Adipose tissue (tissue), 3 donors: ENCODE results near the gene G6PC2. TPM values are rescaled to one million over a fixed set of nuclear protein-coding genes. Genes with fewer than 3 reads are reported as not detected.

ENCODE experiments used
- H3K27ac ChIP-seq: one replicate; pipeline ENCODE4 v1.5.1; 2013; ENCODE audit warnings: low read depth, low read length
- WGBS, 3 donors: extraction: QIAGEN DNeasy Blood & Tissue Kit; methylation state at CpG; one replicate each; pipeline ENCODE4 v1.1.7; 2013; 5-methylcytosine and 5-hydroxymethylcytosine counted together
- polyA plus RNA-seq, 3 donors: library from polyadenylated mRNA; stranded (reverse); fragments of 200-250 nt; gene quantifications; one replicate each; pipeline ENCODE4 v1.2.3, GENCODE V29; 2013
- donor health status: healthy with polysubstance abuse.
- donor health status: Bipolar disorder and iron deficiency.
- donor health status: healthy.

Gene G6PC2
- polyA plus RNA-seq, 3 donors, result 0.19 to 42.9 TPM; not detected in 1

DNA sequence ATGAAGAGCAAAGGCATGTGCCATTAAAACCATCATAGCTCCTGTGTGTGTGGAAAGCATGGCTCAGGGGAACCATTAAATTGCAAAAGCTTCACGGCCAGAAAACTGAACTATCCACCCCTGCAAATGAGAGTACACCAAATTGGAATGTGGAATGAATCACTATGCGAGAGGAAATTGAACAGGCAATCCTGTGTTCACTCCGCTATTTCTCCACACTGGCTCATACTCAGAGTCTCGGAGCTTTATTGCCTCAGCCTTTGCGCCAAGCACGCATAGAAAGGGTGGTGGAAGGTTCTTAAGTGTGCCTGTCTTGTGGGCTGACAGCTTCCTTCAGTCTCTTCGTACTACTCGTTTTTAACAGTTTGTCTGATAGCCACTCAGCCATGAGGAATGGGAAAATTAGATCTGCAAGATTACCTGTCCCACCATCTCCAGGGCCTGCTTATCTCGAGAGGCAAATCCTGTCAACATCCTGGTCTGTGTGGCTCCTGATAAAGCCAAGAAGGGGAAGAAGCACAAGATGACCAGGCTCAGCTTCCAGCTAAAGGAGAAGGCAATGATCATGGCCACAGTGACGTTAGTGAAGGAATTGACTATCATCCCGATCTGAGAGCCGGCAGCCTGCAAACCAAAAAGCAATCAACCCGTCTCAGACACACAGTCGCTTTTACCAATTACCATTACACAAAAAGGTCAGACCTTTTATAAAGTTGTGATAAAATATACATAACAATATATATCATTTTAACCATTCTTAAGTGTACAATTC, 34.9 kb downstream of the G6PC2 start:
- no peak overlapping the region for H3K27ac ChIP-seq
- 52 to 80% (median 63%) methylated on average over 14 of the region's 14 CpGs for WGBS, 3 donors

GRCh38 chr2:168939061-168939460, 38.0 kb downstream of the G6PC2 start:
- 92 to 94% (median 94%) methylated on average over 1 of the region's 1 CpG for WGBS, 3 donors
- H3K27ac ChIP-seq, result no peak overlapping the region

DNA sequence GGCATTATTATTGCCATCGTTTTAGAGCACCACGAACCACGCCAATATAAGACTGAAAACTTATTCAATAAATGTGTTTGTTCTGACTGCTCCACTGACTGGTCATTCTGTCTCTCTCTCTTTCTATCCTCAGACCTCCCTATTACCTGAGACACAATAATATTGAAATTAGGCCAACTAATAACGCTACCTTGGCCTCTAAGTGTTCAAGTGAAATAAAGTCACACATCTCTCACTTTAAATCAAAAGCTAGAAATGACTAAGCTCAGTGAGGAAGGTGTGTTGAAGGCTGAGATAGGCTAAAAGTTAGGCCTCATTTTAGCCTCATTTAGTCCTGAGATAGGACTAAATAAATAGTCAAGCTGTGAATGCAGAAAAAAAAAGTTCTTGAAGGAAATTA, 38.8 kb downstream of the G6PC2 start:
- 83 to 93% (median 93%) methylated on average over 4 of the region's 4 CpGs for WGBS, 3 donors
- H3K27ac ChIP-seq, result no peak overlapping the region

DNA sequence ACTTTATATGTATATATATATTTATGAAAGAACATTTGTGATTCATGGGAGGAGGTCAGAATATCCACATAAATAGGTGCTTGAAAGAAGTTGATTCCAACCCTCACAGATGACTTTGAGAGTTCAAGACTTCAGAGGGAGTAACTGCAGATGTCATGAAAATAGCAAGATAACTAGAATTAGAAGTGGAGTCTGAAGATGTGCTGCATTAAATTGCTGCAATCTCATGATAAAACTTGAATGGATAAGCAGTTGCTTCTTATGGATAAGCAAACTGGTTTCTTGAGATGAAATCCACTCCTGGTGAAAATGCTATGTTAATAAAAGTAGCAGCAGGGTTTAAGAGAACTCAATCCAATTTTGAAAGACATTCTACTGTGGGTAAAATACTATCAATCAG, 40.2 kb downstream of the G6PC2 start:
- no peak overlapping the region for H3K27ac ChIP-seq

DNA sequence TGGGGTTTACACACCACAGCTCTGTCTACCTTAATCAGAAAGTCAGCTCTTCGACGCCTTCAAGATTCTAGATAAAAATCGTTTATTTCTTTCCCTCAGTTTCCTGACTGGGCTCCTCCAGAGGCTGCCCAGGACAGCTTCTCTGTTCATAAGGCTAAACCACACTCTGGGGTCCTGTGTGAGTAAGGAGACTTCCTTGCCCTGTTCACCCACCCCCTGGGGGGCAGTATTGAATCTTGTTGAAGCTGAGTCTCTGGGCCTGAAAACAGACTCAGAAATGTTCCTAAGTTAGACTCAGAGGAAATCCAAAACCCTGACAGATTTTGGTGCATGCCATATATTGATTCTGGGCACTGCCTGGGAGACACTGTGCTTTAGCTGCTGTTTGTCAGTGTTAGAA, 43.0 kb downstream of the G6PC2 start:
- H3K27ac ChIP-seq, result no peak overlapping the region
- WGBS, 3 donors, result 70 to 85% (median 76%) methylated on average over 3 of the region's 3 CpGs

DNA sequence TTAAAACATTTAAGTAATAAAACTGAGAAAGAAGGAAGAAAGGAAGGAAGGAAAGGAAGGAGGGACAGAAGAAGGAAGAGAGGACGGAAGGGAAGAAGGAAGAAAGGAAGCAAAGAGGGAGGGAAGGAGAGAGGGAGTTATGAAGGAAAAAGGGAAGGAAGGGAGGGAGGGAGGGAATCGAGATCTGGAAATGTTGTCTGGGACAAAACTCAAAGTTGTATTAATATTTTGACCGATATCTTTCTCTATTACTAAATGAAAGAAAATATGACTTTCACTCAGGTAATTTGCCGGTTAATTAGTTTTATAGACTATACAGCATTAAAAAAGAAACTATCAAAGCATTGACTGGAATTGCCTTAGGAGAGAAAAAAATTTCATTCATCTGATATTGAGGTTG, 44.4 kb downstream of the G6PC2 start:
- H3K27ac ChIP-seq, result no peak overlapping the region
- 21 to 57% (median 42%) methylated on average over 4 of the region's 4 CpGs for WGBS, 3 donors

DNA sequence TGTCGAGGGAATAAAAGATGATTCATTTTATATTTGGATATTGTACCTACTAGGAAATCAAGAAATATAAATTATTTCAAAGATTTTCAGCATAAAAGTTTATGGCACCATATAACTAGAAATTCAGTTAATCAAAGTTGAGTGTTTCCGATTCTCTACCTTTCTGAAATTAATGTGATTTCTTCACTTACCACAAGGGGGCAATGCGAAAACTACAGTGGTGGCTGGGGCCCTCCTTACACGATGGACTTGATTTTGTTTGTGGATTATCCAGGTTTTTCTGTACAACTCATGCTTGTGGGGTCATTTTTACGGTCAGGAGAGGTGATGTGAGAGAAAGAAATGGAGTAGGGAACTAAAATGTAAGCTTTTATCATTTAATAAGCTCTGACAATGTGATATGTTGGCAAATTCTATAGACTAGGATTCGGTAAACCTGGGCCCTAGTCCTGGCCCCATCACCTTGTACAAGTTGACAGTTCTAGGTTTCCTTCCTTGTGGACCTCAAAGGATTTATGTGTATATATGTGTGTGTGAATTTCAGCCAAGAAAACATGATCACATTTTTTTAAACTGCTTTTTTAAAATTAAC, 47.6 kb downstream of the G6PC2 start:
- WGBS, 3 donors, result 54 to 65% (median 61%) methylated on average over 6 of the region's 6 CpGs
- H3K27ac ChIP-seq, result no peak overlapping the region

DNA sequence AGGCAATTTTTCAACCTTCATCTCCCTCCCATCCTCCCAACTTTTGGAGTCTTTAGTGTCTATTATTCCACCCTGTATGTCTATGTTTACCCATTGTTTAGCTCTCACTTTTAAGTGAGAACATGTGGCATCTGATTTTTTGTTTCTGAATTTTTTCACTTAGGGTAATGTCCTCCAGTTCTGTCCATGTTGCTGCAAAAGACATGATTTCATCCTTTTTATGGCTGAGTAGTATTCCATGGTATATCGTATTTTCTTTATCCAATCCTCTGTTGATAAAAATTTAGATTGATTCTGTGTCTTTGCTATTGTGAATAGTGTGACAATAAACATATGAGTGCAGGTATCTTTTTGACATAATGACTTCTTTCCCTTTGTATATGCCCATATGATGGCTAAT, 48.2 kb downstream of the G6PC2 start:
- H3K27ac ChIP-seq, result no peak overlapping the region
- 90 to 97% (median 92%) methylated on average over 1 of the region's 1 CpG for WGBS, 3 donors

DNA sequence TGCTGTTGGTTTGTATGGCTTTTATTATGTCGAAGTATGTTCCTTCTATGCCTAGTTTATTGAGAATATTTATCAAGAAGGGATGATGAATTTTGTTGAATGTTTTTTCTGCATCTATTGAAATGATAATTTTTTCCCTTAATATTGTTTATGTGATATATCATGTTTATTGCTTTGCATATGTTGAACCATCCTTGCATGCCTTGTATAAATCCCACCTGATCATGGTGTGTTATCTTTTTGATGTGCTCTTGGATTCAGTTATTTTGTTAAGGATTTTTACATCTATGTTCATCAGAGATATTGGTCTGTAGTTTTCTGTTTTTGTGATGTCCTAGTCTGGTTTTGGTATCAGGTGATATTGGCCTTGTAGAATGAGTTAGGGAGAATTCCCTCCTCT, 50.8 kb downstream of the G6PC2 start:
- WGBS, 3 donors, result 87 to 90% (median 89%) methylated on average over 1 of the region's 1 CpG
- H3K27ac ChIP-seq, result no peak overlapping the region

- H3K27ac ChIP-seq, result no peak overlapping the region
- 78 to 81% (median 80%) methylated on average over 1 of the region's 1 CpG for WGBS, 3 donors
Observed at GRCh38 chr2:168952424-168952823, 51.3 kb downstream of the G6PC2 start.

- H3K27ac ChIP-seq, result no peak overlapping the region
Observed at GRCh38 chr2:168954256-168954655, 53.2 kb downstream of the G6PC2 start.

DNA sequence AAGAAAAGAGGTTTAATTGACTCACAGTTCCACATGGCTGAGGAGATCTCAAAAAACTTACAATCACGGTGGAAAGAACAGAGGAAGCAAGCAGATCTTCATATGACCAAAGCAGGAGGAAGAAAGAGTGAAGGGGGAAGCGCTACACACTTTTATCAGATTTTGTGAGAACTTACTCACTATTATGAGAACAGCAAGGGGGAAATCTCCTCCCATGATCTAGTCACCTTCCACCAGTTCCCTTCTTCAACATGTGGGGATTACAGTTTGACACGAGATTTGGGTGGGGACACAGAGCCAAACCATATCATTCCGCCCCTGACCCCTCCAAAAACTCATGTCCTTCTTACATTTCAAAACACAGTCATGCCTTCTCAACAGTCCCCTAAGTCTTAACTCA, 54.2 kb downstream of the G6PC2 start:
- H3K27ac ChIP-seq, result no peak overlapping the region
- WGBS, 3 donors, result 84 to 91% (median 89%) methylated on average over 4 of the region's 4 CpGs

GRCh38 chr2:168956392-168956791, 55.3 kb downstream of the G6PC2 start:
- WGBS, 3 donors, result 82 to 95% (median 94%) methylated on average over 2 of the region's 2 CpGs
- H3K27ac ChIP-seq, result no peak overlapping the region

Other genes starting within 250 kb of the G6PC2 start
- 10 to 100 TPM; 15.0 to 54.1 (median 21.0) TPM for gene NOSTRIN, start 98.7 kb upstream of the G6PC2 start, polyA plus RNA-seq
- 1 to 10 TPM in 1 of 3 donors, under 1 TPM in 2; 0.07 to 1.1 (median 0.25) TPM for gene SPC25, start 10.9 kb upstream of the G6PC2 start, polyA plus RNA-seq
- under 1 TPM; 0.02 to 0.90 (median 0.59) TPM for gene ABCB11, start 130.0 kb downstream of the G6PC2 start, polyA plus RNA-seq
- gene DHRS9, start 168.3 kb downstream of the G6PC2 start, polyA plus RNA-seq, result 1 to 10 TPM in 2 of 3 donors, under 1 TPM in 1; 0.16 to 4.0 (median 2.3) TPM